ENCODE data around the gene MYADML2. TPM values are rescaled to one million over a fixed set of nuclear protein-coding genes. Genes with fewer than 3 reads are reported as not detected.
"Not testable (repeated sequence)": the region's sequence is repeated elsewhere in the genome, so short reads cannot be mapped to it uniquely, and the experiment has no call there.

Gene MYADML2
- not detected in 2 replicates for total RNA-seq

GRCh38 chr17:81947189-81947588 is at the start of gene MYADML2:
TSS of gene MYADML2 (minus strand) at chr17:81947233. CDS start at chr17:81941741, 5,492 bp downstream.
- intact Hi-C loops (cut with micrococcal nuclease): no loop called here

DNA sequence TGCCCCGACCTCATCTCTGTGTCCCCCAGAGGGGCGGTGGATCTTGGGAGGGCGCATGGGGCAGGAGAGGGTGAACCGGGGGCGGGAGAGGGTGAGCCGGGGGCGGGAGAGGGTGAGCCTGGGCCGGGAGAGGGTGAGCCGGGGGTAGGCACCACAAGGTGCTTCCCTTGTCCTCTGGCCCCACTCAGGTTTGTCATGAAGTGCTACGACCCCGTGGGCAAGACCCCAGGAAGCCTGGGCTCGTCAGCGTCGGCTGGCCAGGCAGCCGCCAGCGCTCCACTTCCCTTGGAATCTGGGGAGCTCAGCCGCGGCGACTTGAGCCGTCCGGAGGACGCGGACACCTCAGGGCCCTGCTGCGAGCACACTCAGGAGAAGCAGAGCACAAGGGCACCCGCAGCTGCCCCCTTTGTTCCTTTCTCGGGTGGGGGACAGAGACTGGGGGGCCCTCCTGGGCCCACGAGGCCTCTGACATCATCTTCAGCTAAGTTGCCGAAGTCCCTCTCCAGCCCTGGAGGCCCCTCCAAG is 49.3 kb upstream of the MYADML2 start:
- intact Hi-C loops (cut with micrococcal nuclease): no loop called here

DNA sequence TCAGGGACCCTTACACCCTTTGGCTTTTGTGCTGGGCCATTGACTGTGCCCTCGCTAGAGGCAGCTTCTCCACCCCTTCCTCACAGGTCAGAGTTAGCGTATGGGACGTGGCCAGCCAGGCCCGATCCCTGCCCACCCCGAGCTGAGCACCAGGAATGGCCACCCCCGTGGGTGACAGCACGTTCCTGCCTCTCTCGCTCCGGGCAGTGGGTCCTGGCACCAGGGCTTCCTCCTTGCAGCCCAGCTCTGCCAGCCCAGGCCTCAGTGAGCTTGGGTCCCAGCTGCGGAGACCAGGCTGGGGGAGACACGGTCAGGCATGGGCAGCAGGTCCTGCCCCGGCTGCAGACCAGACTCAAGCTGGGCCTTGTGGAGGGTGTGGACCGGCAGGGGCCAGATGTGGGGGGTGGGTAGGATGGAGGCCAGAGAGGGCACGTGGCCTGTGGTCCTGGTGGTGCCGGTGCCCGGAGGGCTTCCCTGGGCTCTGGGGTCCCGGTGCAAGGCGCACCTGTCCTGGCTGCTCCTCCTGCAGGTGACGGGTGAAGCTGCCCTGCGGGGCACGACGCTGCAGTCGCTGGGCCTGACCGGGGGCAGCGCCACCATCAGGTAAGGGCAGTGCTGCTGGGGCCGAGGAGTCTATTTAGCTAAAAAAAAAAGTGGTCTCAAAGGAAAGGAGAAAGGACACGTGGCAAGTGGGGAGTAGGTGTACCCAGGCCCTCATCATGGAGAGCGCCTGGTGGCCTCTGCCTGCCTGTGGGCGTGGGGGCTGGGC is 48.6 kb upstream of the MYADML2 start:
- intact Hi-C loops (cut with micrococcal nuclease): no loop called here

- intact Hi-C loops (cut with micrococcal nuclease): no loop called here
These were observed 47.8 kb upstream of the MYADML2 start for GRCh38 chr17:81994593-81995462.

GRCh38 chr17:81993729-81994592 is 46.9 kb upstream of the MYADML2 start:
- intact Hi-C loops (cut with micrococcal nuclease): no loop called here

DNA sequence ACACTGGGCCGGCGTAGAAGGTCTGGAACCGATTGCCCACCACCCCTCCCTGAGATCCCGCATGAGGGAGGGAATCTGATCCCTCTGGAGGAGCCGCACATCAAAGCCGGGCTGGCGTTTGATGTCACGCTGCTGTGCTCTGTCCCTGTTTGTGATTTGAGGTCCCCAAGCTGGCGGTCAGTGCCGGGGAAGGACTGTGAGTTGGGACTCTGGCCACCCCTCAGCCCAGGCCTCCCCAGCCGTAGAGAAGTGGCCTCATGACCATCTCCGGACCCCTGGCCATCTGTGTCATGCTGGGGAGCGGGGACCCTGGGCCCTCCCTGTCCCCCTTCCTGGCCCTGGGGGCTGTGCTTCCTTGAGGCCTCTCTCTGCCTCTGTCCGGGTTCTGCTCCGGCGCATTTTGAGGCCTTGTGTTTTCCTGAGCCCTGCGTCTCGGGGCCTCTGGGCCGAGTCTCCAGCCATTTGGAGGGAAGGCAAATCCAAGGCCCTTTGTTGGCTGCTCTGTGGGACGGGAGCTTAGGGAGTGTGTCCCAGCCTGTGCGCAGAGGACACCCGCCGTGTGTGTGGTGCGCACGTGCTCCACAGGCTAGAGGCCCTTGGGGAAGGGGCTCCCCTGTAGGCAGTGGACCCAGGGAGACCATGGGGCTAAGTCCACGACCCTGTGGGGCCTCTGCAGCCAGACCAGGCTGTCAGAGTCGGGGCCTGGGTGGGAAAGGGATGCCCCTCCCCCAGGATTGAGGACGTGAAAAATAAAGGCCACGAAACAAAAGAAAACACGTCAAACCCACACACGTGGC is 45.5 kb upstream of the MYADML2 start:
- intact Hi-C loops (cut with micrococcal nuclease): no loop called here

- intact Hi-C loops (cut with micrococcal nuclease): no loop called here
These were observed 44.8 kb upstream of the MYADML2 start for GRCh38 chr17:81991684-81992305.

GRCh38 chr17:81990836-81991683 is 44.0 kb upstream of the MYADML2 start:
- intact Hi-C loops (cut with micrococcal nuclease): no loop called here

GRCh38 chr17:81987161-81987770 is 40.2 kb upstream of the MYADML2 start:
- intact Hi-C loops (cut with micrococcal nuclease): no loop called here

GRCh38 chr17:81986606-81987005 is 39.6 kb upstream of the MYADML2 start:
- intact Hi-C loops (cut with micrococcal nuclease): no loop called here

- intact Hi-C loops (cut with micrococcal nuclease): no loop called here
These were observed 37.9 kb upstream of the MYADML2 start for GRCh38 chr17:81984773-81985410.

- intact Hi-C loops (cut with micrococcal nuclease): no loop called here
These were observed 36.8 kb upstream of the MYADML2 start for GRCh38 chr17:81983639-81984373.

GRCh38 chr17:81983011-81983638 is 36.1 kb upstream of the MYADML2 start:
- intact Hi-C loops (cut with micrococcal nuclease): no loop called here

DNA sequence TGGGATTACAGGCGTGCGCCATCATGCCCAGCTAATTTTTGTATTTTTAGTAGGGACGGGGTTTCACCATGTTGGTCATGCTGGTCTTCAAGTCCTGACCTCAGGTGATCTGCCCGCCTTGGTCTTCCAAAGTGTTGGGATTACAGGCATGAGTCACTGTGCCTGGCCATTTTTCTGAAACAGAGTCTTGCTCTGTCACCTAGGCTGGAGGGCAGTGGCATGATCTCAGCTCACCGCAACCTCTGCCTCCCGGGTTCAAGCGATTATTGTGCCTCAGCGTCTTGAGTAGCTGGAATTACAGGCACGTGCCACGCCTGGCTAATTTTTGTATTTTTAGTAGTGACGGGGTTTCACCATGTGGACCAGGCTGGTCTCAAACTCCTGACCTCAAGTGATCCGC is 34.5 kb upstream of the MYADML2 start:
- intact Hi-C loops (cut with micrococcal nuclease): not testable (repeated sequence)

DNA sequence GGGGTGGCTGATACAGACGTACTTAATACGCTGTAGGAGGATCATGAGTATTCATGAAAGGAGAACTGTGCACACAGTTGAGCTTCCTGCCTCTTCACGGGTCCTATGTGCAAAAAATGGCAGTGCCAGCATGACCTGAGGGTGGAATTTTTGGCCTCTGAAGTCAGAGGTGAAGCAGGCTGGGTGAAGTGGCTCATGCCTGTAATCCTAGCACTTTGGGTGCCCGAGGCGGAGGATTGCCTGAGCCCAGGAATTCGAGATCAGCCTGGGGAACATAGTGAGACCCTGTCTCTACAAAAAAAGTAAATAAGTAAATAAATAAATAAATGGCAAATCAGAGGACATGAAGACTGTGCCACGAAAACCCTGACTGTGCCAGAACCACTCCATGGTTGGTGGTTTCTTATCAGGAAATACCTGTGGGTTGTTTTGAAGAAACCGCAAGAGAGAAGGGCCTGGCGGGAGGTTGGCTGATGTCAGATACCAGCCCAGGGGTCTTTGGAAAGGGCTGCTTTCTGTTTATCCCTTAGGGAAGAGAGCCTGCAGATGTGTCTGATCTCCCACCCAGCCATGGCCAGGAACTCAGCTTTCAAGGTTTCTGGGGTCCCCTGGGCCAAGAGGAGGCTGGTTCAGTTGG is 33.8 kb upstream of the MYADML2 start:
- intact Hi-C loops (cut with micrococcal nuclease): no loop called here

DNA sequence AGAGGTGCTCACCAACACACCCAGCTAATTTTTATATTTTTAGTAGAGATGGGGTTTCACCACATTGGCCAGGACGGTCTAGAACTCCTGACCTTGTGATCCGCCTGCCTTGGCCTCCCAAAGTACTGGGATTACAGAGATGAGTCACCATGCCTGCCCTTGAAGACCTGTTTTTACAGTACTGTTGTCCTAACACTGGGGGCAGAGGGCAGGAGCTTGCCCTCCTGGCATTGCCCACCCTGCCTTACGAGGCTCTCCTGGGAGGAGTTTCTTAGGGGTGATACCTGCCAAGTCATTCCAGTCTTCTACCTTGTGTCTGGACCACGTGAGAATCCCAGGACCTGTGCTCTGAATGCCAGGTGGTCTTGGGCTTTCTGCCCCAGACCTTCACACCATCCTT is 33.1 kb upstream of the MYADML2 start:
- intact Hi-C loops (cut with micrococcal nuclease): no loop called here

Data from T-helper 2 cell treated with Interferon-gamma antibody and Interleukin-4, amounts not matched to agents 100 ng/mL and 5 ng/mL, for 36 hours (primary cell).